Right ventricle myocardium inferior (tissue), 1 donor: ENCODE results near the gene SLC26A11. TPM values are rescaled to one million over a fixed set of nuclear protein-coding genes. Genes with fewer than 3 reads are reported as not detected.
"Not testable (repeated sequence)": the region's sequence is repeated elsewhere in the genome, so short reads cannot be mapped to it uniquely, and the experiment has no call there.

Experiments
- ATAC-seq: fragments of 200-7000 bp; cut with Tn5 transposase; one replicate; pipeline ENCODE4 v1.9.1; 2020; ENCODE audit warnings: mild to moderate bottlenecking, moderate library complexity
- DNase-seq: peaks from one replicate; pipeline ENCODE4 v3.0.0; 2021; ENCODE audit errors: missing footprints
- intact Hi-C: fragments of 100-400 bp; cut with DNase I; formaldehyde crosslinking; loops from one replicate; pipeline ENCODE4 v1.11.0; 2022
- total RNA-seq: library from RNA; stranded (reverse); fragmentation: NEBNext Ultra II Directional; extraction: Animal tissue kit (Norgen Biotek cat#: 25700); gene quantifications from one replicate; pipeline ENCODE4 v1.2.1, GENCODE V29; 2021
- donor health status: DM: no; HTN: yes; CAD: no; lungs with severe emphysema.

SLC26A11 gene
- total RNA-seq, 1 donor from 2014 or later, result 3.9 TPM

DNA sequence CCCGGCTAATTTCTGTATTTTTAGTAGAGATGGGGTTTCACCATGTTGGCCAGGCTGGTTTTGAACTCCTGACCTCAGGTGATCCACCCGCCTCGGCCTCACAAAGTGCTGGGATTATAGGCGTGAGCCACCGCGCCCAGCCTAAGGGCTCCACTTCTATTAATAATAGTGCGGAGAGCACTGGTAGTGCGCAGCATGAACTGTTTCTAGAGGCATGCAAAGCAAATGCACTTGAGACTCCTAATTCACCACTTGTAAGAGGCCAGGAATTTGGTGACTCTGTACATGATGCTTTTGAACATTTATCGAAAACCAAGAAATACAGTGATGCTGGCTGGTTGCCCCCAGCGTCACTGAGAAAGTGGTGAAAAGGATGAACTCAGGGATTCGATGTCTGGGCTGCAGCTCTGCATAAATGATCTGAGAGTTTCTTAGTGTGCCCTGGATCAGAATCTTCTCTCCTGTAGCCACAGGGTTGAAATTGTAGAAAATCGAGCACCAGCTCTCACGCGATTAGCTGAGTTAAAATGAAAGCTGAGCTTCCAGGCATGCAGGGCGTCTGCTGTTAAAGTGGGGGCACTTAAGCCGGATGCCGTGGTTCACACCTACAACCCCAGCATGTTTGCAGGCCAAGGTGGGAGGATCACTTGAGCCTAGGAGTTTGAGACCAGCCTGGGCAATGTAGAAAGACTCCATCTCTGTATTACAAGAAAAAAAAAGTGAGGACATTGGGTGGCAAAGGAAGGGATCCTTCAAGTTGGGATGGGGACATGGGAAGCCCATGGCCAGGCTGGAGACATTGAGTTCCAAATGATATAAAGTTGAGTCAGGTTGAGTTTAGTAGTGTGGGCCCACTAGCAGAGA, 45.2 kb downstream of the SLC26A11 start:
- no peak for DNase-seq
- intact Hi-C loops, result no loop called here

GRCh38 chr17:80267391-80267790, 47.2 kb downstream of the SLC26A11 start:
- DNase-seq (no peak), ATAC-seq (no peak)
- intact Hi-C loops, result no loop called here

More for the DNA sequence above, 45.2 kb downstream of the SLC26A11 start:
- no peak for ATAC-seq

DNA sequence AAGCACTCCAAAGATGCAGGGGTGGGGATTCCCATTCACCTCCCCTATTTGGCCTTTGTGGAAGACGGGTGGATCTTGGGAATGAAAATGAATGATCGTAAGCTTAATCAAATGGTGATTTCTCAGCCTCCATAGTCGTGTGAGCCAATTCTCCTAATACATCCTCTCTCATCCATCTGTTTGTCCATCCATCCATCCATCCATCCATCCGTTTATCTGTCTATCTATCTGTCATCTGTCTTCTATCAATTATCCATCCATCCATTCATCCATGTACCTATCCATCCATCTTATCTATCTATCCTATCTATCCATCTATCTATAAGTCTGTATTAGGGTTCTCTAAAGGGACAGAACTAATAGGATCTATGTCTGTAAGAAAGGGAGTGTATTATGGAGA, 48.2 kb downstream of the SLC26A11 start:
- no peak for DNase-seq
- ATAC-seq, result no peak
- intact Hi-C loops, result no loop called here

DNA sequence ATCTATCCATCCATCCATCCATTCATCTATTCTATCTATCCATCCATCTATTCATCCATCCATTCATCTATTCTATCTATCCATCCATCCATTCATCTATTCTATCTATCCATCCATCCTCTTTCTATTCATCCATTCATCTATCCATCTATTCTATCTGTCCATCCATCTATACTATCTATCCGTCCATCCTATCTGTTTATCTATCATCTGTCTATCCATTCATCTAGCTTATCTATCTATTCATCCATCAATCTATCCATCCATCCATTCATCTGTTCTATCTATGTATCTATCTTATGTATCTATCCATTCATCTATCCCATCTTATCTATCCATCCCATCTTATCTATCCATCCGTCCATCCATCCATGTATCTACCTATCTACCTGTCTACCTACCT, 49.2 kb downstream of the SLC26A11 start:
- no peak for DNase-seq
- no peak for ATAC-seq
- intact Hi-C loops, result no loop called here

DNA sequence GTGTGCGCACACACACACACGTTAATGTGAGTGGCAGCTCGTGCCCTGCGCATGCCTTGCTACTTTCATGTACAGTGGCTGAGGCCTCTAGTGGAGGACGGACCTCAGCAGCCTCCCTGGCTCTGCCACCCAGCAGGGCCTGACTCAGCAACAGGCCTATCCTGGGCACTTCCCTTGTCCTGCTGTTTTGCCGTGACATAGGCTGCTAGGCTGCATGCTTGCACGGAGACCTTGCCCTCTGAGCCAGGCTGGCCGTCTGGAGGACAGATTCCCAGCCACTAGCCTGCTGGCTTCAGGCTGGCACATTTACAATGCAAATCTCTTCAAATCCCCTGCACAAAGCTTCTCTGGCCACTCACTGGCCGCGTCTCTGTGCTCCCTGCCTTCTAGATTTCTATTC, 49.9 kb downstream of the SLC26A11 start:
- intact Hi-C loops, result no loop called here
- no peak for DNase-seq
- no peak for ATAC-seq

- intact Hi-C loops, result no loop called here
- ATAC-seq (no peak), DNase-seq (no peak)
These were observed 50.6 kb downstream of the SLC26A11 start for GRCh38 chr17:80270836-80271235.

DNA sequence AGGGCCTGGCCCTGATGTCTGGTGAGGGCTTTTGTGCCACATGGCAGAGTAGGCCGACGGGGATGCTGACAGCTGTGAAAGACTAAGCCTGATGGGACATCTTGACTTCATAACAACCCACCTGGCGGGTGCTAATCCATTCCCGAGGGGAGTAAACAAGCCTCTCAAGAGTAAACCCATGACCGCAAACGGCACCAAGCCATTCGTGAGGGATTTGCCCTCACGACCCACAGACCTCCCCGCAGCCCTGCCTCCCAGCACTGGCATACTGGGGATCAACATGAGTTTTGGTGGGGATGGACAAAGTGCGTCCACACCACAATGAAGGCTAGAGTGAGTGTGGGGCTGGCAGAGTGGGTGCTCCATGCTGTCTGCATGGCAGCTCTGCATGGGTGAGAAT, 52.1 kb downstream of the SLC26A11 start:
- ATAC-seq (no peak), DNase-seq (peak; percentile 53)
- intact Hi-C loops, result no loop called here

GRCh38 chr17:80274331-80274730, 54.1 kb downstream of the SLC26A11 start:
- DNase-seq, result peak; percentile 22
- intact Hi-C loops, result no loop called here

DNA sequence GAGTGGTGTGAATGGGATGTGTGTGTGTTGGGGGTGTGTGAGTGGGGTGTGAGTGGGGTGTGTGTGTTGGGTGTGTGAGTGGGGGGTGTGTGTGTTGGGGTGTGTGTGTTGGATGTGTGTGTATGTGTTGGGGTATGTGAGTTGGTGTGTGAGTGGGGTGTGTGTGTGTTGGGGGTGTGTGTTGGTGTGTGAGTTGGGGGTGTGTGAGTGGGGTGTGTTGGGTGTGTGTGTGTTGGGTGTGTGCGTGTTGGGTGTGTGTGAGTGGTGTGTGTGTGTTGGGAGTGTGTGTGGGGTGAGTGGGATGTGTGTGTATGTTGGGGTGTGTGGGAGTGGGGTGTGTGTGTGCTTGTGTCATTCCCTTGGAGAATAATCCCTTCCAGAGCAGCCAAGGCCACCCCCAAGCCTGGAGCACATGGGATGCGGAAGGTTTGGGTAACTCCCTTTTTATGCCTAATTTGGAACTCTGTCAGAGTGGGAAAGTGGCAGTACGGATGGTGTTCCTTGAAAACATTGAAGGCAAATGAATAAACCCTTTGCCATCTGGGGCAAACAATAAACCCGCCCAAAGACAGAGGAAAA, 54.7 kb downstream of the SLC26A11 start:
- ATAC-seq (no peak), DNase-seq (peak; percentile 33)
- intact Hi-C loops, result no loop called here

More at GRCh38 chr17:80274331-80274730, 54.1 kb downstream of the SLC26A11 start:
- no peak for ATAC-seq

- DNase-seq, intact Hi-C loops, ATAC-seq: not testable (repeated sequence)
These were observed 55.6 kb downstream of the SLC26A11 start for GRCh38 chr17:80275857-80276256.

- intact Hi-C loops, result no loop called here
- ATAC-seq (peak; percentile 29), DNase-seq (peak; percentile 68)
These were observed 57.8 kb downstream of the SLC26A11 start for GRCh38 chr17:80277751-80278671.

DNA sequence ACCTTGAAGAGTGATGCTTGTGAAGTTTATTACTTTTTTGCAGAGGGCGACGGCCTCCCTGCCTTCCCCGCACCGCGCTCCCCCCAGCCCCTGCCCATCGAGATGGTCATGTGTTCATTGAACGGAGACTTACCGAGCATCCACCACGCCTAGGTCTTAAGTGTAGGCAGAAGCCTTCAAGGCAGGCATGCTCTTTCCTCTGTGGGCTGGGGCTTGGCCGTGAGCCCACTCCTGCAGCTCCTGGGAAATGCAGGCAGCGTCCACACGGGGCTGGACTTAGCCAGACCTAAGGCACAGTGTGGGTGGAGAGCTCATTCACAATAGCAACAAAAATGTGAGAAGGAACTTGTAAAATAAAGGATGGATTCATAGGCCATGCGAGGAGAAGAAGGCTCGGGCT, 59.7 kb downstream of the SLC26A11 start:
- DNase-seq (peak; percentile 85), ATAC-seq (peak; percentile 79)
- intact Hi-C loops, result no loop called here

DNA sequence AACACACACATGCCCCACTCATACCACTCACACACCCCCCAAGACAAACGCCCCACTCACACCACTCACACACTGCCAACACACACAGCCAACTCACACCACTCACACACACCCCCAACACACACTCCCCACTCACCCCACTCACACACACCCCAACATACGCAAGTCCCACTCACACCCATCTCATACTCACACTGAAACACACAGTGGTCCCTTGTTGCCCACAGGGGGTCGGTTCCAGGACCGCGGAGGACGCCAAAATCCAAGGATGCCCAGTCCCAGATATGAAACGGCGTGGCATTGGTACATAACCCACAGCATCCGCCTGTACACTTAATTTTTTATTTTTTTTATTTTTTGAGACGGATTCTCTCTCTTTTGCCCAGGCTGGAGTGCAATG, 61.3 kb downstream of the SLC26A11 start:
- no peak for ATAC-seq
- intact Hi-C loops, result no loop called here
- DNase-seq, result peak; percentile 16

GRCh38 chr17:80283116-80283852, 63.1 kb downstream of the SLC26A11 start:
- no peak for ATAC-seq

GRCh38 chr17:80284631-80285030, 64.4 kb downstream of the SLC26A11 start:
- intact Hi-C loops, result no loop called here
- ATAC-seq (no peak), DNase-seq (peak; percentile 40)

More at GRCh38 chr17:80283116-80283852, 63.1 kb downstream of the SLC26A11 start:
- intact Hi-C loops, result no loop called here
- peak; percentile 25 for DNase-seq

GRCh38 chr17:80285237-80285920, 65.2 kb downstream of the SLC26A11 start:
- no peak for ATAC-seq
- intact Hi-C loops, result no loop called here
- DNase-seq, result peak; percentile 54

DNA sequence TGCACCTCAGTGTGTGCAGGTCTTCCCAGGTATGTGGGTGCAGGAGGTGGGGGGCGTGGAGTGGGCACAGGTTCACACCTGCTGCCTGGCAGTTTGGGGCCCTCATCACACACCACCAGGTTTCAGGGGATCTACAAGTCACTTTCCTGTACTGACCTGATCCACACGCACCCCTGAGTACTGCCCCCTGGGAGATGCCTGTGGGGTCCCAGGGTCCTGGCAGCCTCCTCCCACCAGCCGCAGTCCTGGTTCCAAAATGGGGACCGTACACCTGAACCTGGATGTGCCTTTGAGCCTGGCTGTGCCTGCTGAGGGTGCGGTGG, 66.4 kb downstream of the SLC26A11 start:
- intact Hi-C loops, result no loop called here
- ATAC-seq (no peak), DNase-seq (no peak)

GRCh38 chr17:80287038-80287437, 66.8 kb downstream of the SLC26A11 start:
- DNase-seq (peak; percentile 34), ATAC-seq (no peak)
- intact Hi-C loops, result no loop called here
